HG03103 (cell line): ENCODE measurements around the gene ZNF540.
A peak's percentile ranks its signal among the peaks of the same experiment; 100 is the strongest.
"Not testable (repeated sequence)": the region's sequence is repeated elsewhere in the genome, so short reads cannot be mapped to it uniquely, and the experiment has no call there.

ENCODE experiments used
- ATAC-seq: cut with Tn5 transposase; IDR thresholded peaks from one replicate; pipeline ENCODE4 v1.9.1; 2021; ENCODE audit warnings: low read depth; ENCODE audit not compliant: unreplicated experiment

ZNF540 gene

DNA sequence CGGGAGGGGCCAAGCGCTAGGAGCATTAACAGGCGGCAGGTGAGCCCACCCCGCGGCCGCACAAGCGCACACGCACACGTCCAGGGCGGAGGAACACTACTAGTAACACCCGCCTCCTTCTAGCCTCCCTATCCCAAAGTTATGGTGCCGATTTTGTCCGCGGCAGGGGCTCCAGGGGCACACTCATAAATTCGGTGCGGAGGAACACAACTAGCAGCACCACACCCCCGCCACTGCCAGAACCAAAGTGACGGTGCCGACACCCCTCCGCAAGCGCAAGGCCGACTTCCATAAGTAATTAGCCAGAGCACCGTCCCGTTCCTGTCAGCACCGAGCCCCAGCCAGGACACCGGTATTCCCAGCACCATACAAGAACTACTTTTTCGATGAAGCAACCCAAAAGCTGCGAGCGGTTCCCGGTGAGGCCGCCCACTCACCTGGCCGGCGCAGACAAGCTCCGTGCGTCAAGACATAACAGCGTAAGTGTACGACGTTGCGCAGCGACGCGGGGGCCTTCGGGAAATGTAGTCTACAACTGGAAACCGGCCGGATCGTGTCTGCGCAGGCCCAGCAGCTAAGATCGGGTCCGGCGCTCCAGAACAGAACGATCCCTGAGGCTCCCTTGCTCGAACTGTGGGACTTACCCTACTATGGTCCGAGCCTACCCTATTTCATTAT, at the start of gene ZNF540, which contains the start of gene ZNF571:
Gene ZNF540, plus strand, starts transcription at position 573 of the 678 bp plus-strand sequence. CDS start 3,572 bp downstream, outside the sequence.
Gene ZNF571, minus strand, starts transcription at position 489 of the 678 bp plus-strand sequence. CDS start 8,116 bp downstream, outside the sequence.
- ATAC-seq: peak; percentile 96

GRCh38 chr19:37551129-37551993, 43.3 kb upstream of the ZNF540 start:
- no peak for ATAC-seq

DNA sequence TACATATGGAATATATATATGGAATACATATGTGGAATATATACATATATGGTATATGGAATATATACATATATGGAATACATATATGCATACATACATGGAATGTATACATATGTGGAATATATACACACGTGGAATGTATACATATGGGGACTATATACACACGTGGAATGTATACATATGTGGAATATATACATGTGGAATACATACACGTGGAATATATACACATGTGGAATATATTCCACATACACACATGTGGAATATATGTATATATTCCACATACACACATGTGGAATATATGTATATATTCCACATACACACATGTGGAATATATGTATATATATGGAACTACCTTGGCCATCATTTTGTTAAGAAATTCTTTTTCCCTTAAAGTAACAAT, 31.2 kb upstream of the ZNF540 start:
- no peak for ATAC-seq

DNA sequence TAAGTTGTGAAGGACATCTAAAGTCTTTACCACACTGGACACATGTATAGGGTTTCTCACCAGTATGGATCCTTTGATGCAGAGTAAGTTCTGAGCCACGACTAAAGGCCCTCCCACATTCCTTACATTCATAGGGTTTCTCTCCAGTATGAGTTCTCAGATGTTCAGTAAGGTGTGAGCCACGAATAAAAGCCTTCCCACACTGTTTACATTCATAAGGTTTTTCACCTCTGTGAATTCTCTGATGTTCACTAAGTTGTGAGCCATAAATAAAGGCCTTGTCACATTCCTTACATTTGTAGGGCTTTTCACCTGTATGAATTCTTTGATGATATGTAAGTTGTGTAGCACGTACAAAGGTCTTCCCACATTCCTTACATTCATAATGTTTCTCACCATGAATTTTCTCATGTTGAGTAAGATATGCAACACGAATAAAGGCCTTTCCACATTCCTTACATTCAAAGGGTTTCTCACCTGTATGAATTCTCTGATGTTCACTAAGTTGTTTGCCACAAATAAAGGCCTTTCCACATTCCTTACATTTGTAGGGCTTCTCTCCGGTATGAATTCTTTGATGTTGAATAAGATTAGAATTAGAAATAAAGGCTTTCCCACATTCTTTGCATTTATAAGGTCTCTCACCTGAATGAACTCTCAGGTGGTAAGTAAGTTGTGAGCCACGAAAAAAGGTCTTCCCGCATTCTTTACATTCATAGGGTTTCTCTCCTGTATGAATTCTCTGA, 29.9 kb upstream of the ZNF540 start:
- ATAC-seq: no peak

DNA sequence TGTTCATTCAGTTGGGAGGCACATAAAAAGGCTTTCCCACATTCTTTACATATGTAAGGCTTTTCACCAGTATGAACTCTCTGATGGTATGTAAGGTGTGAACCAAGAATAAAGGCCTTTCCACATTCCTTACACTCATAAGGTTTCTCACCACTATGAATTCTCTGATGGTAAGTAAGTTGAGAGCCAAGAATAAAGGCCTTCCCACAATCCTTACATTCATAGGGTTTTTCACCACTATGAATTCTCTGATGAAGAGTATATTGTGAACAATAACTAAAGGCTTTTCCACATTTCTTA, 29.4 kb upstream of the ZNF540 start:
- ATAC-seq: no peak

GRCh38 chr19:37572203-37572602, 22.5 kb upstream of the ZNF540 start:
- no peak for ATAC-seq

DNA sequence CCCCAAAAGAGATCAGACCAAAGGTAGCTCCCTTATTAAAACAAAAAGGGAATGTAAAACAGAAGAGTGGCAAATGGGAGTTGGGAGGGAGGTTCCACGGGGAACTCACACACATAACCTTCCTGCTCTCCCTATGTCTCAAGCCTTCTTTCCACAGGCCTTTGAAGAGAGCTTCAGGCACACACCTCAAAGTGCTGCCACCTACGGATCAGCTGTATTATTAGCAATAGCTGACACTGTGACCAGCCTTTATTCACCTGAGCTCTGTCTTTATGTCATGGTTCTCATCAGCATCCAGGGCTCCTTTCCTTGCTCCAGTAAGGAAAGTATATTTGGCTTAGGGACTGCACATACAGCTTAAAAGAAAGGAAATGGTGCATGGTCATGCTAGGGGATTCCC, 11.3 kb upstream of the ZNF540 start:
- ATAC-seq: no peak

DNA sequence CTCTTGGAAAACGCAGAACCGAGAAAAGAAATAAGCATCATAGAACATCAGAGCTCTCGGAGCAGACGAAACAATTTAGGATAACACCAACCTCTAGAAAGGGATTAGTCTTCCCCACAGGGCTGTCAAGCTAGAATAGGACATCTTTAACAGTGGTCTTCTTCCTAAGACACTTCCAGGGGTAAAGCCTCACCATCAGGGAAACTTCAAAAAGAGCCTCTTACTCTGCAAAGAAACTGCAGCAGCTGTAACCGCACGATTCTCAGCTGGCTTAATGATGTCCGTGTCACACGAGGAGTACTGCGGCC, 726 bp upstream of the ZNF540 start:
- ATAC-seq: no peak

- ATAC-seq: peak; percentile 25
These were observed 306 bp downstream of the ZNF540 start for GRCh38 chr19:37594982-37595382.

DNA sequence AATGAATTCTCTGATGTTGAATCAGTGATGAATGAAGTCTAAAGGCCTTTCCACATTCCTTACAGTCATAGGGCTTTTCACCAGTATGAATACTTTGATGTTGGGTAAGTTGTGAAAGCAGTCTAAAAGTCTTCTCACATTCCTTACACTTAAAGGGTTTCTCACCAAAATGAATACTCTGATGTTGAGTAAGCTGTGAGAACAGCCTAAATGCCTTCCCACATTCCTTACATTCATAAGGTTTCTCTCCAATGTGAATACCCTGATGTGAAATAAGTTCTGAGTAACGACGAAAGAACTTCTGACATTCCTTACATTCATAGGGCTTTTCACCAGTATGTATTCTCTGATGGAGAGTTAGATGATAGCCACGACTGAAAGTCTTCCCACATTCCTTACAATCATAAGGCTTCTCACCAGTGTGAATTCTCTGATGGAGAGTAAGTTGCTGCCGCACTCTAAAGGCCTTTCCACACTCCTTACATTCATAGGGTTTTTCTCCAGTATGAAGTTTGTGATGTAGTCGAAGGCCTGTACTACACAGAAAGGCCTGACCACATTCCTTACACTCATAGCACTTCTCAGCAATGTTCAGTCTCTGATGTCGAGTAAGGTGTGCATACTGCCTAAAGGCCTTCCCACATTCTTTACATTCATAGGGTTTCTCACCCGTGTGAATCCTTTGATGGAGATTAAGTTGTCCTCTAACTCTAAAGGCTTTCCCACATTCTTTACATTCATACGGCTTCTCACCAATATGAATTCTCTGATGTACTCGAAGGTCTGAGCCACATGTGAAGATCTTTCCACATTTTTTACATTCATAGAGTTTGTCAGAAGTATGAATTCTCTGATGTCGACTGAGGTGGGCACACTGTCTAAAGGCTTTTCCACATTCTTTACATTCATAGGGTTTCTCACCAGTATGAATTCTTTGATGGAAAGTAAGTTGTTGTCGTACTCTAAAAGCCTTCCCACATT, 40.7 kb downstream of the ZNF540 start:
- ATAC-seq: no peak

- no peak for ATAC-seq
These were observed 59.4 kb downstream of the ZNF540 start for GRCh38 chr19:37654118-37654517.

- peak; percentile 36 for ATAC-seq
These were observed 60.1 kb downstream of the ZNF540 start for GRCh38 chr19:37654629-37655300.

- peak; percentile 47 for ATAC-seq
These were observed 60.6 kb downstream of the ZNF540 start, which contains the start of gene ZFP30 for GRCh38 chr19:37655301-37655688. TSS of gene ZFP30 (minus strand) at chr19:37655465. CDS start at chr19:37647822, 7,643 bp downstream.

DNA sequence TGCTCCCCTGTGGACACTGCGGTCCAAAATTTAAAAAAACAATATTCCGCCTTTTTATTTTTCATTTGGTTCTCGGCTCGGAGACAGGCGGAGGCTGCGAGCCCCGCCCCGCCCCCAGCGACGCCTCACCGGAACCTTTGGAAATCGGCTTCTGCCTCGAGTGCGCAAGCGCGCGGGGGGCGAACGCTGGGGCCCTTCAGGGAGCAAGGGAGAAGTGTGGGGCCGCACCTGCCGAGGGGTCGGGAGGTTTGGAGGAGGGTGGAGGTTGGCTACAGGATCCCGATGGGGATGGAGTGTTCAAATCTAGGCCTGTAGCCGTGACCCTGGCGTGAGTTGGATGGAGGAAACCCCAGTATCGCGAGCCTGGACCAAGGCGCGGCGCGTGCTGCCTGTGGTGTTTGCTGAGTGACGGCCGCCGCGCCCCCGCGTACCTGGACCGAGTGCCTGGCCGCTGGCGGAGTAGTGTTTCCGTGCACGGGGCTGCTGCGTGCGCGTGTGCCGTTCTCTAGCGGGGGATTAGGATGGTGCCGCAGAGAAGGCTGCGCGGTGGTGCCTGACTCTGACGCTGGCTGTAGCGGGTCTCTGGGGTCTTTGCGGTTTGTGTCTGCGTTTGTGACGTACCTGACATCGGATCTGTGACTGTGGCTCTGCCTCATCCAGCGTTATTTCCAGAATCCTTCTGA, 61.2 kb downstream of the ZNF540 start:
- ATAC-seq: peak; percentile 53

- ATAC-seq: not testable (repeated sequence)
These were observed 62.5 kb downstream of the ZNF540 start for GRCh38 chr19:37657157-37657556.
